Stomach (tissue), 4 donors: ENCODE results near the gene KLK11.

Source experiments
- POLR2A ChIP-seq, 4 donors: fragments of 450-650 bp; IDR thresholded peaks; one replicate each; pipeline ENCODE4 v1.6.1; 2016; ENCODE audit warnings: antibody characterized with exemption in 4 of 4, control low read depth in 2 of 4, mild to moderate bottlenecking in 1 of 4, moderate library complexity in 1 of 4
- TF ChIP-seq, protein P1 (sequence below), 7 experiments: fragments of 450-650 bp in 4 of 7; fragments of 200-600 bp in 3 of 7; sonication (generic) in 3 of 7; IDR thresholded peaks; one replicate each; pipeline ENCODE4 v1.5.1; 2016 to 2019; ENCODE audit warnings: antibody characterized with exemption in 7 of 7, control low read depth in 2 of 7, mild to moderate bottlenecking in 1 of 7

DNA sequence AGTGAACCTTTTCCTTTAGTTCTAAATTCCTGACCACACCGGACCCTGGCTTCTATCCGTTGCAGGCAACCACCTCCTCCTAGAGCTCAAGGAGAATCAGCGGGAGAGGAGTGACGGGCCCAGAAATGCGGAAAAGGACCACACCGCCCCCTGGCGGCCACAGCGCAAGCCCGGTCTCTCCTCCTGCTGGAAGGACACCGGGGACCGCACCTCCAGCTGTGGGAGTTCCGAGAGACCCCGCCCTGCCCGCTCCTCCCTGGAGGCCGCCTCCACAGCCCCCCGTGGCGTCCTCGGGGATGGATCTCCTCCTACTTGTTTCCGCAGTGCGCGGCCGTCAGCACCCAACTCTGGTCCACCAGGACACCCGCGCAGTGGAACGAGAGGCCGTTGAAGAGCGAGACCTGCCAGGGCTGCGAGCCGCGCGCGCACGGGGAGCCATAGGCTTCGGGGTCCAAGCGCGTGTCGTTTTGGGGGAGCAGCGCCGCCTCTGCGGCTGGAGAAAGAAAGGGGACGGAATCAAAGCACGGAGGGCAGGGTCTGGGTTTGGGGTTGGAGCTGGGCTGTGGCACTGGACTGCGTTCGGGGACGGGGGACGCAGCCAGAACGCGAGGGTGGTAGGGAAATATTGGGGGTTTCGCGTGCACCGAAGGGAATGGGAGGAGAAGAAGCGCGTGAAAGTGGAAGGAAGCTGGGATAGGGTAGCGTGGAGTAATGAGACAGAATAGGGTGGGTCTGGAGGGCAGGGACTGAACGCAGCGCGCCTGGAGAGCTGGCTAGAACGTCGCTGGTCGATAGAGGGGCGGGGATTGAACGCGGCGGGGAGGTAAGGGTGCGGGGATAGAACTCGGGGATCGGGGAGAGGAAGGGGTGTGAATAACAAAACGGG is 9.4 kb downstream of the KLK11 start:
- TF ChIP-seq, protein P1, sequence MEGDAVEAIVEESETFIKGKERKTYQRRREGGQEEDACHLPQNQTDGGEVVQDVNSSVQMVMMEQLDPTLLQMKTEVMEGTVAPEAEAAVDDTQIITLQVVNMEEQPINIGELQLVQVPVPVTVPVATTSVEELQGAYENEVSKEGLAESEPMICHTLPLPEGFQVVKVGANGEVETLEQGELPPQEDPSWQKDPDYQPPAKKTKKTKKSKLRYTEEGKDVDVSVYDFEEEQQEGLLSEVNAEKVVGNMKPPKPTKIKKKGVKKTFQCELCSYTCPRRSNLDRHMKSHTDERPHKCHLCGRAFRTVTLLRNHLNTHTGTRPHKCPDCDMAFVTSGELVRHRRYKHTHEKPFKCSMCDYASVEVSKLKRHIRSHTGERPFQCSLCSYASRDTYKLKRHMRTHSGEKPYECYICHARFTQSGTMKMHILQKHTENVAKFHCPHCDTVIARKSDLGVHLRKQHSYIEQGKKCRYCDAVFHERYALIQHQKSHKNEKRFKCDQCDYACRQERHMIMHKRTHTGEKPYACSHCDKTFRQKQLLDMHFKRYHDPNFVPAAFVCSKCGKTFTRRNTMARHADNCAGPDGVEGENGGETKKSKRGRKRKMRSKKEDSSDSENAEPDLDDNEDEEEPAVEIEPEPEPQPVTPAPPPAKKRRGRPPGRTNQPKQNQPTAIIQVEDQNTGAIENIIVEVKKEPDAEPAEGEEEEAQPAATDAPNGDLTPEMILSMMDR (IDR thresholded peaks at IDR 0.05) = peak in 5 of 7 experiments; percentile 31 to 81 (median 66)
- TF ChIP-seq POLR2A (IDR thresholded peaks at IDR 0.05) = no peak
